K562 (cell line): Measurements from ENCODE around the gene ARFGAP1. TPM values are rescaled to one million over a fixed set of nuclear protein-coding genes. Genes with fewer than 3 reads are reported as not detected.

ENCODE experiments used
- ATAC-seq: fragments of 200-7000 bp; cut with Tn5 transposase; 3 replicates; pipeline ENCODE4 v1.9.1; 2020; ENCODE audit warnings: moderate library complexity
- BruUV-seq: library from RNA; stranded (reverse); fragments of 400-500 nt; replicated peaks from 2 replicates; lab custom pipeline; 2021; lab: Mats Ljungman, UMichigan
- CTCF ChIA-PET: fragments of 300-600 bp; formaldehyde crosslinking; extraction: SDS; loops from one replicate; lab custom pipeline; 2021; ENCODE audit warnings: low intra/inter-chr PET ratio; lab: Yijun Ruan, JAX
- POLR2A ChIA-PET: fragments of 300-600, 350-650 bp; sonication (Branson Sonifier 250); formaldehyde crosslinking; extraction: SDS; loops from one replicate; lab custom pipeline; 2021; ENCODE audit warnings: antibody characterized with exemption, inconsistent platforms; lab: Yijun Ruan, JAX
- DNase-seq, 4 experiments: peaks; one replicate each; pipeline versions ENCODE4 v3.0.0 to v3.0.0-alpha.2; 2011 to 2018; ENCODE audit warnings: low spot score in 3 of 4, mixed read lengths in 3 of 4; ENCODE audit errors: extremely low read depth in 1 of 4
- FAIRE-seq: peaks from 2 replicates; lab custom pipeline; 2011; peaks lifted over from hg19 to GRCh38; lab: Jason Lieb, UNC
- H2AFZ ChIP-seq: 2 replicates; pipeline ENCODE4 v1.6.0; 2011; ENCODE audit warnings: low read depth, low read length, control low read depth, inconsistent platforms
- H3K27ac ChIP-seq: fragments of 200-600 bp; 3 replicates; pipeline ENCODE4 v1.8.0; 2011; ENCODE audit warnings: low read depth, mild to moderate bottlenecking, control low read depth, inconsistent platforms, low read length, moderate library complexity, mixed read lengths; ENCODE audit errors: extremely low read depth
- H3K27me3 ChIP-seq, 2 experiments: fragments of 300-600 bp in 1 of 2; 2 replicates in 1 of 2; 3 replicates in 1 of 2; pipeline versions ENCODE4 v1.6.0 to v1.8.0; 2011; ENCODE audit warnings: inconsistent platforms in 2 of 2, low read length in 2 of 2, mild to moderate bottlenecking in 1 of 2, mixed read lengths in 1 of 2, moderate library complexity in 1 of 2; ENCODE audit not compliant: control insufficient read depth in 2 of 2, insufficient read depth in 2 of 2
- H3K36me3 ChIP-seq: fragments of 300-600 bp; 3 replicates; pipeline ENCODE4 v1.8.0; 2011; ENCODE audit warnings: mild to moderate bottlenecking, low read length, inconsistent platforms; ENCODE audit not compliant: control insufficient read depth, insufficient read depth
- H3K4me1 ChIP-seq, 2 experiments: fragments of 200-600 bp in 1 of 2; replicated peaks in 1 of 2; 2 replicates in 1 of 2; 3 replicates in 1 of 2; pipeline versions ENCODE4 v1.5.1 to v1.8.0; 2011; ENCODE audit warnings: inconsistent platforms in 2 of 2, low read length in 2 of 2, mild to moderate bottlenecking in 1 of 2, mixed read lengths in 1 of 2, moderate library complexity in 1 of 2; ENCODE audit not compliant: control insufficient read depth in 2 of 2, insufficient read depth in 2 of 2
- H3K4me2 ChIP-seq: 2 replicates; pipeline ENCODE4 v1.6.1; 2011; ENCODE audit warnings: low read length, control low read depth, inconsistent platforms, mixed read lengths; ENCODE audit not compliant: insufficient read depth
- H3K4me3 ChIP-seq: fragments of 200-600 bp; sonication (generic), shearing (Covaris generic); 2 replicates; pipeline ENCODE4 v1.5.1; 2016; ENCODE audit warnings: control low read depth, inconsistent platforms
- H3K79me2 ChIP-seq: fragments of 200-600 bp; 3 replicates; pipeline ENCODE4 v1.8.0; 2011; ENCODE audit warnings: low read length, inconsistent platforms; ENCODE audit not compliant: control insufficient read depth, insufficient read depth
- H3K9ac ChIP-seq, 2 experiments: 2 replicates each; pipeline versions ENCODE4 v1.6.0 to v1.6.1; 2011; ENCODE audit warnings: low read depth in 2 of 2, low read length in 2 of 2, control low read depth in 1 of 2, inconsistent platforms in 1 of 2, mild to moderate bottlenecking in 1 of 2, mixed read lengths in 1 of 2; ENCODE audit not compliant: insufficient read depth in 1 of 2
- H3K9me1 ChIP-seq: one replicate; pipeline ENCODE4 v1.6.0; 2011; ENCODE audit warnings: inconsistent platforms, mild to moderate bottlenecking, low read length, moderate library complexity; ENCODE audit not compliant: control insufficient read depth, insufficient read depth
- H3K9me3 ChIP-seq: replicated peaks from 2 replicates; pipeline ENCODE4 v1.5.1; 2011; ENCODE audit warnings: low read depth, low read length, inconsistent platforms; ENCODE audit not compliant: control insufficient read depth, insufficient read depth
- H4K20me1 ChIP-seq: replicated peaks from 2 replicates; pipeline ENCODE4 v1.6.1; 2011; ENCODE audit warnings: low read length, inconsistent platforms, mixed read lengths; ENCODE audit not compliant: control insufficient read depth, insufficient read depth
- CHD2 ChIP-seq: IDR thresholded peaks from 2 replicates; pipeline ENCODE4 v1.6.1; 2011; ENCODE audit warnings: low read depth, low read length
- E2F4 ChIP-seq: sonication (generic); formaldehyde crosslinking; IDR thresholded peaks from 2 replicates; pipeline ENCODE4 v1.8.0; 2022; ENCODE audit warnings: mild to moderate bottlenecking, low read depth, missing genetic modification reagents
- FOXP4 ChIP-seq: sonication (generic); formaldehyde crosslinking; IDR thresholded peaks from 2 replicates; pipeline ENCODE4 v1.8.0; 2022; ENCODE audit warnings: mild to moderate bottlenecking, missing genetic modification reagents, borderline replicate concordance
- GTF2A2 ChIP-seq: IDR thresholded peaks from 2 replicates; pipeline ENCODE4 v1.6.1; 2016; ENCODE audit warnings: mild to moderate bottlenecking, missing genetic modification characterization, missing compliant biosample characterization
- HDAC8 ChIP-seq: fragments of 450-650 bp; IDR thresholded peaks from 2 replicates; pipeline ENCODE4 v1.6.1; 2016; ENCODE audit warnings: mild to moderate bottlenecking, missing genetic modification characterization, moderate library complexity, missing compliant biosample characterization
- L3MBTL2 ChIP-seq: fragments of 450-650 bp; IDR thresholded peaks from 2 replicates; pipeline ENCODE4 v1.6.1; 2016; ENCODE audit warnings: mild to moderate bottlenecking, moderate library complexity
- NFRKB ChIP-seq: fragments of 450-650 bp; IDR thresholded peaks from 2 replicates; pipeline ENCODE4 v1.6.1; 2016; ENCODE audit warnings: low read depth
- NKRF ChIP-seq: fragments of 450-650 bp; IDR thresholded peaks from 2 replicates; pipeline ENCODE4 v1.6.1; 2016; ENCODE audit warnings: borderline replicate concordance
- NR2C1 ChIP-seq, 2 experiments: fragments of 450-650 bp; IDR thresholded peaks; 2 replicates each; pipeline ENCODE4 v1.6.1; 2017; ENCODE audit warnings: mild to moderate bottlenecking in 2 of 2, antibody characterized with exemption in 1 of 2, inconsistent platforms in 1 of 2, missing compliant biosample characterization in 1 of 2, missing genetic modification characterization in 1 of 2
- PTRF ChIP-seq: fragments of 450-650 bp; IDR thresholded peaks from 2 replicates; pipeline ENCODE4 v1.6.1; 2016; ENCODE audit warnings: mild to moderate bottlenecking, missing genetic modification characterization, missing compliant biosample characterization
- SMARCE1 ChIP-seq: fragments of 450-650 bp; IDR thresholded peaks from 2 replicates; pipeline ENCODE4 v1.7.1; 2016; ENCODE audit warnings: mild to moderate bottlenecking
- SNIP1 ChIP-seq: fragments of 450-650 bp; IDR thresholded peaks from 2 replicates; pipeline ENCODE4 v1.7.1; 2017; ENCODE audit warnings: low read depth, mild to moderate bottlenecking
- SP2 ChIP-seq: IDR thresholded peaks from 2 replicates; pipeline ENCODE4 v1.6.1; 2011; ENCODE audit warnings: mild to moderate bottlenecking, low read depth, low read length, moderate library complexity; ENCODE audit not compliant: poor library complexity, severe bottlenecking; ENCODE audit errors: extremely low read depth
- SUPT5H ChIP-seq: fragments of 450-650 bp; IDR thresholded peaks from 2 replicates; pipeline ENCODE4 v1.6.1; 2016
- TAF15 ChIP-seq: fragments of 200-400 bp; formaldehyde crosslinking; IDR thresholded peaks from 2 replicates; pipeline ENCODE4 v1.6.1; 2017; ENCODE audit warnings: mild to moderate bottlenecking, low read depth, low read length, moderate library complexity
- THAP7 ChIP-seq: fragments of 250-450 bp; sonication (Bioruptor Pico); IDR thresholded peaks from 2 replicates; pipeline ENCODE4 v1.5.0; 2021
- WGBS: fragments of 100-300 bp; shearing (Covaris generic); methylation state at CpG from one replicate; pipeline ENCODE4 v1.1.6; 2016; ENCODE audit warnings: low coverage, mixed read lengths; ENCODE audit not compliant: insufficient coverage; ENCODE audit errors: missing lambda C conversion rate; 5-methylcytosine and 5-hydroxymethylcytosine counted together
- in situ Hi-C: fragments of 300-500 bp; cut with MboI; formaldehyde crosslinking; loops from 4 replicates; pipeline ENCODE4 v1.15.0; 2018; ENCODE audit warnings: inconsistent platforms, mixed read lengths
- intact Hi-C: fragments of 100-400 bp; cut with micrococcal nuclease; formaldehyde crosslinking; loops from 2 replicates; pipeline ENCODE4 v1.14.2; 2022
- polyA plus RNA-seq, 8 experiments: library from polyadenylated mRNA; depleted of rRNA in 4 of 8; stranded (reverse) in 5 of 8; unstranded in 3 of 8; fragments of >200 nt; fragmentation: Nextera tagmentation in 2 of 8; fragmentation: Illumina TruSeq in 1 of 8; extraction: Ambion mirVana in 2 of 8; extraction: Trizol in 1 of 8; gene quantifications; 2 replicates each; pipeline versions ENCODE4 v1.2.1 to v1.2.3, GENCODE V29; 2011 to 2014; ENCODE audit warnings: inconsistent platforms in 1 of 8, missing spikeins in 1 of 8
- total RNA-seq, 7 experiments: library from RNA; depleted of rRNA in 6 of 7; stranded (reverse); fragments of >200 nt in 6 of 7; fragmentation: Illumina TruSeq in 2 of 7; extraction: Trizol in 2 of 7; gene quantifications; 2 replicates each; pipeline versions ENCODE4 v1.2.1 to v1.2.3, GENCODE V29; 2011 to 2021; ENCODE audit warnings: low replicate concordance in 1 of 7

Gene ARFGAP1
- total and polyA plus RNA-seq, 9 of the 15 experiments (the other 6 are each of a cell fraction or from before 2014, with no cell fraction given), result 0.53 to 102 (median 33.5) TPM

GRCh38 chr20:63336232-63336752 is 63.7 kb downstream of the ARFGAP1 start:
- FAIRE-seq (no peak), ATAC-seq (no peak), DNase-seq (no peak)
- Histone ChIP-seq H4K20me1 (no peaks in the 10 kb centered on the region), H3K9me3 (peaks cover 9% of the 10 kb centered on the region; the same call in 1 of the 2 replicates), H3K9me1 (no peaks in the 10 kb centered on the region), H3K4me2 (no peak overlapping the region), H3K27me3 (peaks cover 3 to 26% of the 10 kb centered on the region in 2 experiments; a peak in 4 of 5 replicates), H3K79me2 (no peaks in the 10 kb centered on the region), H3K4me1 (0 out of 5 replicates have a peak, but pooled peaks cover 0 to 4% of the 10 kb centered on the region in 2 experiments), H3K9ac (no peak overlapping the region), H2AFZ (no peak overlapping the region), H3K27ac (no peak overlapping the region), H3K4me3 (no peak overlapping the region), H3K36me3 (no peaks in the 10 kb centered on the region)
- POLR2A ChIA-PET, result no interaction called here
- WGBS, result 36% methylated on average over 27 of the region's 29 CpGs
- in situ Hi-C loops (no loop called here), intact Hi-C loops (no loop called here)
- BruUV-seq, result no TSS peak
- TF ChIP-seq GTF2A2 (tag), result no peak
- no peak for TF ChIP-seq THAP7
- TF ChIP-seq HDAC8, result no peak
- TF ChIP-seq PTRF, result no peak
- TF ChIP-seq L3MBTL2, result no peak
- TF ChIP-seq SMARCE1, result no peak
- TF ChIP-seq SP2, result no peak
- no peak for TF ChIP-seq SUPT5H
- no peak for TF ChIP-seq TAF15
- no peak for TF ChIP-seq NR2C1 (IDR thresholded peaks at IDR 0.05)
- no peak for TF ChIP-seq NR2C1 (tag; IDR thresholded peaks at IDR 0.05)
- no peak for TF ChIP-seq FOXP4 (CRISPR knock-in tag)
- no peak for TF ChIP-seq NFRKB
- TF ChIP-seq E2F4, result no peak
- TF ChIP-seq NKRF, result no peak
- no peak for TF ChIP-seq CHD2
- no peak for TF ChIP-seq SNIP1
- CTCF ChIA-PET, result no interaction called here
